ENCODE results near the gene RNF208.

- TF ChIP-seq ZBTB7A (IDR thresholded peaks at IDR 0.05; ENCODE audit: low read depth) (no peak), EGR1 (IDR thresholded peaks at IDR 0.05) (no peak), FOXM1 (IDR thresholded peaks at IDR 0.05; ENCODE audit: borderline replicate concordance, low read depth) (no peak), CEBPB (IDR thresholded peaks at IDR 0.05) (no peak), MAX (IDR thresholded peaks at IDR 0.05) (no peak), NFIC (IDR thresholded peaks at IDR 0.05) (no peak), RAD21 (IDR thresholded peaks at IDR 0.05; ENCODE audit: low read depth) (no peak), YY1 (IDR thresholded peaks at IDR 0.05; ENCODE audit: low read depth) (no peak), TAF1 (IDR thresholded peaks at IDR 0.05; ENCODE audit: low read depth) (no peak), REST (IDR thresholded peaks at IDR 0.05; ENCODE audit: low read depth) (no peak), EP300 (IDR thresholded peaks at IDR 0.05; ENCODE audit: borderline replicate concordance) (no peak), TCF12 (IDR thresholded peaks at IDR 0.05; ENCODE audit: low read depth) (no peak)
Observed at GRCh38 chr9:137191691-137192447, 30.2 kb downstream of the RNF208 start.
